GM23338 (cell line): ENCODE data around the gene MPRIP.

ENCODE experiments used
- CREB1 ChIP-seq: fragments of 250-450 bp; sonication (Bioruptor Pico); IDR thresholded peaks from 2 replicates; pipeline ENCODE4 v1.5.0; 2020; ENCODE audit warnings: low read depth, mild to moderate bottlenecking, moderate library complexity
- EZH2 ChIP-seq: fragments of 200-600 bp; sonication (generic); IDR thresholded peaks from one replicate; pipeline ENCODE4 v1.8.0; 2017; ENCODE audit warnings: antibody characterized with exemption, mild to moderate bottlenecking, low read depth; ENCODE audit not compliant: unreplicated experiment
- EZH2phosphoT487 ChIP-seq: fragments of 200-600 bp; sonication (generic); IDR thresholded peaks from one replicate; pipeline ENCODE4 v1.8.1; 2018; ENCODE audit warnings: antibody characterized with exemption; ENCODE audit not compliant: unreplicated experiment
- JUNB ChIP-seq: IDR thresholded peaks from one replicate; pipeline ENCODE4 v1.6.1; 2016; ENCODE audit warnings: antibody characterized with exemption; ENCODE audit not compliant: unreplicated experiment
- POLR2AphosphoS5 ChIP-seq: IDR thresholded peaks from 2 replicates; pipeline ENCODE4 v1.6.1; 2016; ENCODE audit warnings: antibody characterized with exemption, low read depth
- REST ChIP-seq: IDR thresholded peaks from one replicate; pipeline ENCODE4 v1.6.1; 2018; ENCODE audit warnings: antibody characterized with exemption; ENCODE audit not compliant: unreplicated experiment
- TF ChIP-seq, protein P1 (sequence below), 2 experiments: fragments of 200-600 bp in 1 of 2; sonication (generic) in 1 of 2; conservative IDR thresholded peaks; 2 replicates each; pipeline versions ENCODE4 v1.5.1 to v1.6.1; 2016 to 2017; ENCODE audit warnings: antibody characterized with exemption in 2 of 2, low read depth in 2 of 2, mild to moderate bottlenecking in 2 of 2, moderate library complexity in 1 of 2

DNA sequence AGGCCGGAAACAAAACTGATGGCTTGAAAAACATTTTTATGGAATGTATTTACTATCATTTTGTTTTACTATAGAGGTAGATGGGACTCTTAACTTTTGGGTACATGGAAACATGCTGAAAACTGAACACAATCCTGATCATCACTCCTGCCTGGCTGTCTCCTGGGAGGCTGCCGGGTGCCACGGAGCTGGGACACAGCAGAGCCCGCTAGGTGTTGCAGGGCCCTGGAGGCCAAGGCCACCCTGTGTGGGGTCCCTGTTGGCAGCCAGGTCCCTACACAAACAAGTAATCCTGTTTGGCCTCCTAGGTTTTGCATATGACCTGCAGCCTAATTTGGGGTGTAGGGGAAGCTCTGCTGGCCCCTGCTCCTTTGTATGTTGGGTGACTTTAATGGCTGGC, 146.3 kb downstream of the MPRIP start:
- no peak for TF ChIP-seq POLR2AphosphoS5
- TF ChIP-seq, protein P1, sequence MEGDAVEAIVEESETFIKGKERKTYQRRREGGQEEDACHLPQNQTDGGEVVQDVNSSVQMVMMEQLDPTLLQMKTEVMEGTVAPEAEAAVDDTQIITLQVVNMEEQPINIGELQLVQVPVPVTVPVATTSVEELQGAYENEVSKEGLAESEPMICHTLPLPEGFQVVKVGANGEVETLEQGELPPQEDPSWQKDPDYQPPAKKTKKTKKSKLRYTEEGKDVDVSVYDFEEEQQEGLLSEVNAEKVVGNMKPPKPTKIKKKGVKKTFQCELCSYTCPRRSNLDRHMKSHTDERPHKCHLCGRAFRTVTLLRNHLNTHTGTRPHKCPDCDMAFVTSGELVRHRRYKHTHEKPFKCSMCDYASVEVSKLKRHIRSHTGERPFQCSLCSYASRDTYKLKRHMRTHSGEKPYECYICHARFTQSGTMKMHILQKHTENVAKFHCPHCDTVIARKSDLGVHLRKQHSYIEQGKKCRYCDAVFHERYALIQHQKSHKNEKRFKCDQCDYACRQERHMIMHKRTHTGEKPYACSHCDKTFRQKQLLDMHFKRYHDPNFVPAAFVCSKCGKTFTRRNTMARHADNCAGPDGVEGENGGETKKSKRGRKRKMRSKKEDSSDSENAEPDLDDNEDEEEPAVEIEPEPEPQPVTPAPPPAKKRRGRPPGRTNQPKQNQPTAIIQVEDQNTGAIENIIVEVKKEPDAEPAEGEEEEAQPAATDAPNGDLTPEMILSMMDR (conservative IDR thresholded peaks at IDR 0.05; ENCODE audit: low read depth in 2 of 2), result no peak
- no peak for TF ChIP-seq EZH2phosphoT487
- no peak for TF ChIP-seq JUNB
- TF ChIP-seq CREB1 (CRISPR knock-in tag), result no peak
- no peak for TF ChIP-seq EZH2
- no peak for TF ChIP-seq REST
